ENCODE data around the gene EIF2A. TPM values are rescaled to one million over a fixed set of nuclear protein-coding genes. Genes with fewer than 3 reads are reported as not detected.

Gene EIF2A
- total and polyA plus RNA-seq, 9 of the 15 experiments (the other 6 are each of a cell fraction or from before 2014, with no cell fraction given) = 106 to 192 (median 168) TPM

DNA sequence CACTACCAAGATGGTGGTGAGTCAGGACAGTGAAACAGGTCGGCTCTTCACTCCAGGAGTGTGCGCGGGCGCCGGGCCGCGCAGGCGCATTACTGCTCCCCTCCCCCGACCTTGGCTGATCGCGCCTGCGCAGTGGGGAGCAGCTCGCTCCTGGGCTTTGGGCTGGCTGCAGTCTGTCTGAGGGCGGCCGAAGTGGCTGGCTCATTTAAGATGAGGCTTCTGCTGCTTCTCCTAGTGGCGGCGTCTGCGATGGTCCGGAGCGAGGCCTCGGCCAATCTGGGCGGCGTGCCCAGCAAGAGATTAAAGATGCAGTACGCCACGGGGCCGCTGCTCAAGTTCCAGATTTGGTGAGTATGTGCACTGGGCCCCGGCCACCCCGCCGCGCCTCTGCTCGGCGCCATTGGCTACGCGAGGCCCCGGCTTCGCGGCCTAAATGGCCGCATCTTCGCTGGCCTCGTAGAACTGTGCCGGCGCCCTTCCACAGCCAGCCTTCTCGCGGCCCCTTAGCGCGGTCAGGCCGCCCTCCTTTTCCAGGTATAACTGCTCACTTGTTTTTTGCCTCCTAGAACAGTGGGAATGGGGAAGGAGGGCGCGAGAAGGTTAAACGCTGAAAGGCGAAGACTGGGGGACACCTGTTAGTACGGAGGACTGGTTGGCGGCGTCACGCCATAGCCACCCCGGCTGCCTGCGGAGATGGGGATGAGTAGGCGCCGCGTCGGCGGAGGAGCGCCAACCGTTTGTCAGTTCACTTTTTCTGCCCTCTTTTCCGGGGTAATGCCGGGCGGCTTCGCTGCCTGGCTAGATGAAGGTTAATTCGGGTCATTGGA is 56.8 kb downstream of the EIF2A start, which contains the start of gene SELENOT (continued):
- TF ChIP-seq, protein P1, sequence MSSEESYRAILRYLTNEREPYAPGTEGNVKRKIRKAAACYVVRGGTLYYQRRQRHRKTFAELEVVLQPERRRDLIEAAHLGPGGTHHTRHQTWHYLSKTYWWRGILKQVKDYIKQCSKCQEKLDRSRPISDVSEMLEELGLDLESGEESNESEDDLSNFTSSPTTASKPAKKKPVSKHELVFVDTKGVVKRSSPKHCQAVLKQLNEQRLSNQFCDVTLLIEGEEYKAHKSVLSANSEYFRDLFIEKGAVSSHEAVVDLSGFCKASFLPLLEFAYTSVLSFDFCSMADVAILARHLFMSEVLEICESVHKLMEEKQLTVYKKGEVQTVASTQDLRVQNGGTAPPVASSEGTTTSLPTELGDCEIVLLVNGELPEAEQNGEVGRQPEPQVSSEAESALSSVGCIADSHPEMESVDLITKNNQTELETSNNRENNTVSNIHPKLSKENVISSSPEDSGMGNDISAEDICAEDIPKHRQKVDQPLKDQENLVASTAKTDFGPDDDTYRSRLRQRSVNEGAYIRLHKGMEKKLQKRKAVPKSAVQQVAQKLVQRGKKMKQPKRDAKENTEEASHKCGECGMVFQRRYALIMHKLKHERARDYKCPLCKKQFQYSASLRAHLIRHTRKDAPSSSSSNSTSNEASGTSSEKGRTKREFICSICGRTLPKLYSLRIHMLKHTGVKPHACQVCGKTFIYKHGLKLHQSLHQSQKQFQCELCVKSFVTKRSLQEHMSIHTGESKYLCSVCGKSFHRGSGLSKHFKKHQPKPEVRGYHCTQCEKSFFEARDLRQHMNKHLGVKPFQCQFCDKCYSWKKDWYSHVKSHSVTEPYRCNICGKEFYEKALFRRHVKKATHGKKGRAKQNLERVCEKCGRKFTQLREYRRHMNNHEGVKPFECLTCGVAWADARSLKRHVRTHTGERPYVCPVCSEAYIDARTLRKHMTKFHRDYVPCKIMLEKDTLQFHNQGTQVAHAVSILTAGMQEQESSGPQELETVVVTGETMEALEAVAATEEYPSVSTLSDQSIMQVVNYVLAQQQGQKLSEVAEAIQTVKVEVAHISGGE (CRISPR knock-in tag; IDR thresholded peaks at IDR 0.05) = 0 out of 6 replicates have a peak, but pooled peaks of 1 of the 3 experiments have one; percentile 46
- peak; percentile 92 for TF ChIP-seq GTF2F1 (IDR thresholded peaks at IDR 0.05; ENCODE audit: low read depth, low read length)
- TF ChIP-seq ZFP1 (CRISPR knock-in tag; IDR thresholded peaks at IDR 0.05) = no peak
- no peak; the same call in 1 of the 2 replicates for TF ChIP-seq ZNF134 (CRISPR knock-in tag; conservative IDR thresholded peaks at IDR 0.05)
- peak; percentile 93 for TF ChIP-seq PRMT5 (CRISPR knock-in tag; IDR thresholded peaks at IDR 0.05)
- TF ChIP-seq XRCC5 (IDR thresholded peaks at IDR 0.05; ENCODE audit: low read depth, low read length) = peak; percentile 33; the same call in 1 of the 2 replicates
- peak; percentile 85; the same call in 1 of the 2 replicates for TF ChIP-seq BRD4 (IDR thresholded peaks at IDR 0.05)
- TF ChIP-seq SMAD1 (IDR thresholded peaks at IDR 0.05; ENCODE audit: low read depth, low read length, partially characterized antibody) = peak; percentile 77
- TF ChIP-seq ZBTB7A (IDR thresholded peaks at IDR 0.05; ENCODE audit: borderline replicate concordance, control insufficient read depth, low read depth, low read length) = peak; percentile 43; the same call in 1 of the 2 replicates
- TF ChIP-seq, protein P2, sequence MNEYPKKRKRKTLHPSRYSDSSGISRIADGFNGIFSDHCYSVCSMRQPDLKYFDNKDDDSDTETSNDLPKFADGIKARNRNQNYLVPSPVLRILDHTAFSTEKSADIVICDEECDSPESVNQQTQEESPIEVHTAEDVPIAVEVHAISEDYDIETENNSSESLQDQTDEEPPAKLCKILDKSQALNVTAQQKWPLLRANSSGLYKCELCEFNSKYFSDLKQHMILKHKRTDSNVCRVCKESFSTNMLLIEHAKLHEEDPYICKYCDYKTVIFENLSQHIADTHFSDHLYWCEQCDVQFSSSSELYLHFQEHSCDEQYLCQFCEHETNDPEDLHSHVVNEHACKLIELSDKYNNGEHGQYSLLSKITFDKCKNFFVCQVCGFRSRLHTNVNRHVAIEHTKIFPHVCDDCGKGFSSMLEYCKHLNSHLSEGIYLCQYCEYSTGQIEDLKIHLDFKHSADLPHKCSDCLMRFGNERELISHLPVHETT (CRISPR knock-in tag; conservative IDR thresholded peaks at IDR 0.05 in 1 of 2, IDR thresholded peaks at IDR 0.05 in 1 of 2) = no peak
- TF ChIP-seq, protein P3, sequence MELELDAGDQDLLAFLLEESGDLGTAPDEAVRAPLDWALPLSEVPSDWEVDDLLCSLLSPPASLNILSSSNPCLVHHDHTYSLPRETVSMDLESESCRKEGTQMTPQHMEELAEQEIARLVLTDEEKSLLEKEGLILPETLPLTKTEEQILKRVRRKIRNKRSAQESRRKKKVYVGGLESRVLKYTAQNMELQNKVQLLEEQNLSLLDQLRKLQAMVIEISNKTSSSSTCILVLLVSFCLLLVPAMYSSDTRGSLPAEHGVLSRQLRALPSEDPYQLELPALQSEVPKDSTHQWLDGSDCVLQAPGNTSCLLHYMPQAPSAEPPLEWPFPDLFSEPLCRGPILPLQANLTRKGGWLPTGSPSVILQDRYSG (tag; conservative IDR thresholded peaks at IDR 0.05; ENCODE audit: low read depth) = no peak
- no peak for TF ChIP-seq SMARCA4 (IDR thresholded peaks at IDR 0.05)
- no peak for TF ChIP-seq ZNF77 (CRISPR knock-in tag; IDR thresholded peaks at IDR 0.05)
- 0 out of 2 replicates have a peak, but pooled peaks have one; percentile 32 for TF ChIP-seq NFRKB (IDR thresholded peaks at IDR 0.05; ENCODE audit: low read depth)
- TF ChIP-seq, protein P4, sequence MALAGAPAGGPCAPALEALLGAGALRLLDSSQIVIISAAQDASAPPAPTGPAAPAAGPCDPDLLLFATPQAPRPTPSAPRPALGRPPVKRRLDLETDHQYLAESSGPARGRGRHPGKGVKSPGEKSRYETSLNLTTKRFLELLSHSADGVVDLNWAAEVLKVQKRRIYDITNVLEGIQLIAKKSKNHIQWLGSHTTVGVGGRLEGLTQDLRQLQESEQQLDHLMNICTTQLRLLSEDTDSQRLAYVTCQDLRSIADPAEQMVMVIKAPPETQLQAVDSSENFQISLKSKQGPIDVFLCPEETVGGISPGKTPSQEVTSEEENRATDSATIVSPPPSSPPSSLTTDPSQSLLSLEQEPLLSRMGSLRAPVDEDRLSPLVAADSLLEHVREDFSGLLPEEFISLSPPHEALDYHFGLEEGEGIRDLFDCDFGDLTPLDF (CRISPR knock-in tag; IDR thresholded peaks at IDR 0.05) = peak; percentile 48; the same call in 1 of the 2 replicates
- TF ChIP-seq, protein P5, sequence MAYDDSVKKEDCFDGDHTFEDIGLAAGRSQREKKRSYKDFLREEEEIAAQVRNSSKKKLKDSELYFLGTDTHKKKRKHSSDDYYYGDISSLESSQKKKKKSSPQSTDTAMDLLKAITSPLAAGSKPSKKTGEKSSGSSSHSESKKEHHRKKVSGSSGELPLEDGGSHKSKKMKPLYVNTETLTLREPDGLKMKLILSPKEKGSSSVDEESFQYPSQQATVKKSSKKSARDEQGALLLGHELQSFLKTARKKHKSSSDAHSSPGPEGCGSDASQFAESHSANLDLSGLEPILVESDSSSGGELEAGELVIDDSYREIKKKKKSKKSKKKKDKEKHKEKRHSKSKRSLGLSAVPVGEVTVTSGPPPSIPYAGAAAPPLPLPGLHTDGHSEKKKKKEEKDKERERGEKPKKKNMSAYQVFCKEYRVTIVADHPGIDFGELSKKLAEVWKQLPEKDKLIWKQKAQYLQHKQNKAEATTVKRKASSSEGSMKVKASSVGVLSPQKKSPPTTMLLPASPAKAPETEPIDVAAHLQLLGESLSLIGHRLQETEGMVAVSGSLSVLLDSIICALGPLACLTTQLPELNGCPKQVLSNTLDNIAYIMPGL (CRISPR knock-in tag; IDR thresholded peaks at IDR 0.05) = peak; percentile 98
